GM21576 (cell line): ENCODE measurements around the gene PLK2.

Experiments used
- ATAC-seq: cut with Tn5 transposase; IDR thresholded peaks from one replicate; pipeline ENCODE4 v1.9.1; 2021; ENCODE audit warnings: mild to moderate bottlenecking, moderate library complexity; ENCODE audit not compliant: unreplicated experiment

PLK2 gene

DNA sequence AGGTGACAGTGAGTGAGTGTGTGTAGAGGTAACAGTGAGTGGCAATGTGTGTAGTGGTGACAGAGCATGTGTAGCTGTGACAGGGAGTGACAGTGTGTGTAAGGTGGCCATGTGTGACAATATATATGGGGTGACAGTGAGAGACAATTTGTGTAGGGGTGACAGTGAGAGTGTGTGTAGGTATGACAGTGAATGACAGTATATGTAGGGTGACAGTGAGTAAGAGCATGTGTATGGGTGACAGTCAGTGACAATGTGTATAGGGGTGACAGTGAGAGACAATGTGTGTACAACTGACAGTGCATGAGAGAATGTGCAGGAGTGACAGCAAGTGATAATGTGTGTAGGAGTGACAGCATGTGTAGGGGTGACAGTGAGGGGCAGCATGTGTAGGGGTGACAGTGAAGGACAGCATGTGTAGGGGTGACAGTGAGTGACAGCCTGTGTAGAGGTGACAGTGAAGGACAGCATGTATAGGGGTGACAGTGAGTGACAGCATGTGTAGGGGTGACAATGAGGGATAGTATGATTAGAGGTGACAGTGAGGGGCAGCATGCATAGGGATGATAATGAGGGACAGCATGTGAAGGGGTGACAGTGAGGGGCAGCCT is 21.3 kb upstream of the PLK2 start:
- no peak for ATAC-seq

DNA sequence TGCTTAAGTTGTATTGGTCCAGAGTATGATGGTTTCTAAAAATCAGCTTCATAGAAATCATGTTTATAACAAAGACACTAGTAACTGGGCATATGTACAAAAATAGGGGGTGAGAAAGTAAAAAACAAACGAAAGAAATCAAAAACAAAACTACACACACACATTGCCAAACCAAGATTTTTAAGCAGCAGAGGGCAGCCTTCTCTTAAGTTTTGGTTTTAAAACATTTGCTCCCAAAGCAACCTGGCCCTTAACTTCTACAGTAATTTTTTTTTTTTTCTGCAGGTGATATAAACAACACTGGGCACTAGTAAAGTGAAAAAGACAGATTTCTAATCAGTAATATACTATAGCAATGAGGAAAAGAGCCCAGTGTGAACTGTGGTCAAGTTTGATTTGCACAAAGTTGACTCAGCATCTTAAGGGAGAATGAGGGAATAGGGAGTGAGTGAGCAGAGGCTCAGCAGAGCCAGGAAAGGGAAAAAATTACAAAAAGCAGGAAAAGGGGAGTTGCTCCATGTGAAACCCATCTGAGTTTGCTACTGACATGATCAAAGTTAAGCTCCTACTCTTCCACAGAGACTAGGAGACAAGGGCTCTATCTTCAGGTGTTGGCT is 18.0 kb upstream of the PLK2 start:
- no peak for ATAC-seq

GRCh38 chr5:58475404-58475803 is 15.5 kb upstream of the PLK2 start:
- ATAC-seq: no peak

GRCh38 chr5:58469896-58470295 is 10.0 kb upstream of the PLK2 start:
- no peak for ATAC-seq

DNA sequence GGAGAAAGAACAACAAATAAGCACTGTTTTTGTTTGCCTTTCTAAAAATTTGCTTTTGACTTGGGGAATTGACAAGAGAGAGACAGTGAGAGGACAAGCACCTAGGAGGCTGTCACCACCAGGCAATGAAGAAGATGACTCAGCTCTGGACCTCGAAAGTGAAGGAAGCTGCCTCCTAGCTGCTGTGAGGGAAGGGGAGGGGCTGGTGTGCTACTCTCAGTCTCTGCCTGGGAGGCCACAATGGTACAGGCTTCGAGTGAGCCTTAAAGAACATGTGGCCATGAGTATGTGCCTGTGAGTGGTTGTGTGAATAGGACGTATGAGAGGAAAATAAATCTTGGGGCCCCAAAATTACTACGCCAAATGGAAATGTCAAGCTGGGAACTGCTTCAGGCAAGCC is 7.1 kb upstream of the PLK2 start:
- ATAC-seq: peak; percentile 99

- no peak for ATAC-seq
These were observed 2.8 kb upstream of the PLK2 start for GRCh38 chr5:58462623-58463230.

DNA sequence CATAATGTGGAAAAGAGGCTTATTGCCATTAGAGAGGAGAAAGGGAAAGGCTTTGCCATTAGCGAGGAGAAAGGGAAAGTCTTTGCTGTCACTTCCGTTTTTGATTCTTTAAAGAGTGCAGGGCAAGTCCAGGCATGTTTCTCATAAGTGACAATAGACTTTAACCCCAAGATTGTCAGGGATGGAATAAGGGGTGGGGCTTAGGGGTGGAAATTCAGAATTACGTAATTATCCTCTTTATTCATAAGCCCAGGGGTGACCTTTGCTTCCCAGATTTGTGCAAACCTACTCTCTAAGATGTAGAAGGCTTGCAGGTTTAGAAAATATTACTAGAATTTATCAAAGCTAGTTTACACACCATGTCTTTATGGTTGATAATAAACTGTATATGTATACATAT is 2.3 kb upstream of the PLK2 start:
- ATAC-seq: no peak

- ATAC-seq: peak; percentile 76
These were observed 923 bp upstream of the PLK2 start for GRCh38 chr5:58460732-58461286.

GRCh38 chr5:58459146-58460001 is 512 bp downstream of the PLK2 start:
- no peak for ATAC-seq

- no peak for ATAC-seq
These were observed 1.1 kb downstream of the PLK2 start for GRCh38 chr5:58458743-58459145.

- no peak for ATAC-seq
These were observed 1.6 kb downstream of the PLK2 start for GRCh38 chr5:58458141-58458742.

GRCh38 chr5:58457050-58457449 is 2.8 kb downstream of the PLK2 start:
- no peak for ATAC-seq

GRCh38 chr5:58456486-58456885 is 3.4 kb downstream of the PLK2 start:
- no peak for ATAC-seq

DNA sequence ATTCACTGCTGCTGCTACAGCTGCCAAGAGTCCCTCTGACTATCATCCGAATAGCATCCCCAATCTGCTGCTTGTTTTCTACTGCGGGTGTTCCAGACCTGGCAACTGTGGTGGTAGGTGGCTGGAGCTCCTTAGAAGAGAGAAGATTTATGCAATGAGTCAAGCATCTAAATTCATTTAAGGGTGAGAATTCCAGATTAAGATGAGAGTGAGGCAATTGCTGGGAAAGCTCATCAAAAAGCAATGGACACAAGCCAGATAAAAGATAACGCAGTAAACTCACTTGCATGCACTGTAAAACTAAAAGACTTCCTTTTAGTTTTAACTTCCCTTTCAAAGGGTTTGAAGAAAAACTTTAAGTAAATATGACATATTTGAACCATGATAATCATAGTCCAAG is 3.9 kb downstream of the PLK2 start:
- ATAC-seq: no peak

DNA sequence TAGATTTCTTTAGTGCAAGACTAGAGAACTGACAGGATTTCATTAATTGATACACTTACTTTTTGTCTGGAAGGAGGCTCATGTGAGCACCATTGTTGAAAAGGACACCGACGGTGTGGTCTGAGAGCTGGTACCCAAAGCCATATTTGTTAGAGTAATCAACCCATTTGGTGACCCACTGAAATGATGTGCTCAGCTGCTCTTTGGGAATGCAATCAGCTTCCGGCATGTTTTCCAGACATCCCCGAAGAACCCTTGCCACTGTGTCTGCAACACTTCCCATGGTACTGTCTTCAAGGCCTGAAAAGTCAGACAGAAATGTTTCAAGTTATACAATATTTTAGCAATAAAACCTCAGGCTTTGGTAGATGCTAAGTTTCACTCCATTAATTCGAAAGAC is 4.4 kb downstream of the PLK2 start:
- ATAC-seq: no peak

GRCh38 chr5:58455066-58455465 is 4.8 kb downstream of the PLK2 start:
- no peak for ATAC-seq

- no peak for ATAC-seq
These were observed 5.9 kb downstream of the PLK2 start for GRCh38 chr5:58454025-58454424.

GRCh38 chr5:58453306-58453705 is 6.6 kb downstream of the PLK2 start:
- no peak for ATAC-seq

- ATAC-seq: no peak
These were observed 7.2 kb downstream of the PLK2 start for GRCh38 chr5:58452566-58453258.
